ENCODE data around the gene TPD52L2.
"Not testable (repeated sequence)": the region's sequence is repeated elsewhere in the genome, so short reads cannot be mapped to it uniquely, and the experiment has no call there.

The TPD52L2 gene

GRCh38 chr20:63897978-63898561 lies 33.0 kb downstream of the TPD52L2 start:
- DNase-seq, result no peak

DNA sequence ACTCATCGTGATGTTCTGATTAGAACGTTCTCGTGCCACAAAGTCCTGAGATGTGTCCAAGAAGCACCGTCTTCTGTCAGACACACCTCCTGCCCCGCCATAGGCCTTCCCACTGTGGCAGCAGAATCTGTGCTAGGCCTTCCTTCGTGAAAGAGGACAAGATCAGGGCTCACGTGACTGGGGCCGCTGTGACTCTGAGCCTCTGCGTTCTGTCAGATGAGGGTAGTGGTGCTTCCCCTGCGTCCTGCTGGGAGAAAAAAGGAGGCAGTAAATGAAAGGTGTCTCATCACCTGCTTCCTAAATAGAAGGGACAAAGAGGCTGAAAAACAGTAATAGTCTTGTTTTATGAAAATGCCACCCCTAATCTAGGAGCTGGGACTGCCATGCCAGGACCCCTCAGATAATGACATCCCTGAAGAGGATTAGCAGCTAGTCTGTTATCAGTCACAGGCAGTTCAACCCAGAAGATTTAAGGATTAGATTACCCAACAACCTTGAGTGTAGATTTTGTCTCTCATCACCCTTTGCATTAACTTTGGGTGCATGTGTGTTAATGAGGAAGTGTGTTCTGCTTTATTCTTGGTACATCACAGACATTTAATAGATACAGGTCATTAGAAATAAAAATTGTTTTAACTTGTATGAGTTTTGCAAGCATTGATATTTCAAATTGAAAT lies 34.0 kb downstream of the TPD52L2 start:
- no peak for DNase-seq

- DNase-seq, result no peak
Observed at GRCh38 chr20:63900413-63900812, 35.3 kb downstream of the TPD52L2 start.

DNA sequence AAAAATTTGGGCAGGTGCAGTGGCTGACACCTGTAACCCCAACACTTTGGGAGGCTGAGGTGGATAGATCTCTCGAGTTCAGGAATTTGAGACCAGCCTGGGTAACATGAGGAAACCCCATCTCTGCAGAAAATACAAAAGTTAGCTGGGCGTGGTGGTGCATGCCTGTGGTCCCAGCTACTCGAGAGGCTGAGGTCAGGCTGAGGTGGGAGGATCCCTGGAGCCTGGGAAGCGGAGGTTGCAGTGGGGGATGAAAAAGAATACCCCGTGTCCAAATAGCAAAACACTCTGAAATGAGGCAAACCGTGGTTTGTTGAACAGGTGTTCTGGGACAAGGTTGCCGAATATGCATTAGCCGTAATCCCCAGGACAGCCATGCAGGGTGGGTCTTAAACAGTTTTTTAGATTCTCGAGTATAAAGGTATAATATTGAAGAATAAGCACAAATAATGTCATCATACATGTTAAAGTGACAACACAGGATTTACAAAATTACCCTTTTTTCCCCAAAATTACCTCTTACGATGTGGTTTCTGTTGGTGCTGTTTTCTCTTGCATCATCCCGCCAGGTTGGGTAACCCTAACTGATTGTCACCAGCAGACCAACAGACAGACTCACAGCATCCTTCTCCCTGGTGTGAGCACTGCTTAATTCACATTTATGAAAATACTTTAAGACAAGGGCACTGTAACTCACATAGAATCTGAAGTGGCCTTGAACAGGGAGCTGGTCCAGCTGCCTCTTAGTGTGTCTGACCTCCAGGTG lies 38.9 kb downstream of the TPD52L2 start:
- no peak for DNase-seq

GRCh38 chr20:63908008-63908682 lies 43.1 kb downstream of the TPD52L2 start:
- DNase-seq, result no peak

DNA sequence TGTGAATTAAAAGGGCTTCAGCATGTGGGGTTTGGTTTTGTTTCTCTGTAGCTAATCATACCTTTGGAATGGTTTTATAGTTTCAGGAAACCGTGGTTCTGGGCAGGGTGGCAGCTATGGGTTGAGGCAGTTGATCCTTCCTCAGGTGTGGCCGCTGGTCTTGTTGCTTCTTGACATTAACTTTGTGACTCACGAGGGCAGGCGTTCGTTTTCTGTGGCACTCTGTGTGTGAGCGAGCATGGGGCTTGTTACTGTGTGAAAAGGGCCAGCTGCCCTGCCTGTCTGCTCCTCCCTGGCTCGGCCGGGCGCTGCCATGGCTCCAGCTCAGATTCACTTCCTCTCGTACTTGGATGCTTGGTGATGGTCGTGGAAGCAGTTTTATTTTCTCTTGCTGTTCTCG lies 46.1 kb downstream of the TPD52L2 start:
- DNase-seq, result no peak

DNA sequence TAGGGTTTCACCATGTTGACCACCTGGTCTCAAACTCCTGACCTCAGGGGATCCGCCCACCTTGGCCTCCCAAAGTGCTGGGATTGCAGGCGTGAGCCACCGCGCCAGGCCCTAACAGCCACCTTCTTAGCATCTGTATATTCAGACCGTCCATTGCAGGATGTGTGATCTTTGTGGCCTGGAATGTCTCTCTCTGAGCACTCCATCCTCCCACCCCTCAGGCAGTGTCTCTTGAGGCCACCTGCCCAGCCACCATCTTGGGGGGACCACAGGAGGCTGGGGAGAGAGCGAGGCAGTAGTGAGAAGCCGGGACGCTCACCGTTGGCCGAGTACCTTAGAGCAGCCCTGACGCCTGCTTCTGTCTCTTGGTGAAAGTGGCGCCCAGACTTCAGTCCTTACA lies 48.7 kb downstream of the TPD52L2 start:
- no peak for DNase-seq

DNA sequence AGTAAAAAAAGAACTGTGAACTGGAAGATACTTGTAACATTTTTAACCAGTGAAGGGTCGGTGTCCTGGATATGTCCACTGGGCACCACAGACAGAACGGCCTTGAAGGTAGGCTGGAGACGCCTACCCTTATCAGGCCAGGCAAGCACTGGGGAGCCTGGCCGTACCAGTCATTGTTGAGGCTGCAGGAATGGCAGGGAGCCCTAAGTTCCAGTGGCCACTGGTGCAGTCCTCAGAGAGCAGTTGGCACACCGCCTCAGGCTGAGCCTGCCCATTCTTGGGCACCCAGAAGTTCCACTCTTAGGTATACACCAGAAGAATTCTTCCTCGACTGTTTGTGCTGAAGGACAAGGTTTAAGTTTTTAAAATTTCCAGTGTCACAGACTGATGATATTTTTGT lies 50.4 kb downstream of the TPD52L2 start:
- no peak for DNase-seq

DNA sequence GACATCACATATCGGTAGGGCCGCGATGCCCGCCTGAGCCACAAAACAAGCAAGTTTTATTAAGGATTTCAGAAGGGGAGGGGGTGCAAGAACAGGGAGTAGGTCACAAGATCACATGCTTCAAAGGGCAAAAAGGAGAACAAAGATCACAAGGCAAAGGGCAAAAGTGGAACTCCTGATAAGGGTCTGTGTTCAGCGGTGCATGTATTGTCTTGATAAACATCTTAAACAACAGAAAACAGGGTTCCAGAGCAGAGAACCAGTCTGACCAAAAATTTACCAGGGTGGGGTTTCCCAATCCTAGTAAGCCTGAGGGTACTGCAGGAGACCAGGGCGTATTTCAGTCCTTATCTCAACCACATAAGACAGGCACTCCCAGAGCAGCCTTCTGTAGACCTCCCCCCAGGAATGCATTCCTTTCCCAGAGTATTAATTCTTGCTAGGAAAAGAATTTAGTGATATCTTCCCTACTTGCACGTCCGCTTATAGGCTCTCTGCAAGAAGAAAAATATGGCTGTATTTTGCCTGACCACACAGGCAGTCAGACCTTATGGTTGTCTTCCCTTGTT lies 51.4 kb downstream of the TPD52L2 start:
- DNase-seq, result not testable (repeated sequence)

DNA sequence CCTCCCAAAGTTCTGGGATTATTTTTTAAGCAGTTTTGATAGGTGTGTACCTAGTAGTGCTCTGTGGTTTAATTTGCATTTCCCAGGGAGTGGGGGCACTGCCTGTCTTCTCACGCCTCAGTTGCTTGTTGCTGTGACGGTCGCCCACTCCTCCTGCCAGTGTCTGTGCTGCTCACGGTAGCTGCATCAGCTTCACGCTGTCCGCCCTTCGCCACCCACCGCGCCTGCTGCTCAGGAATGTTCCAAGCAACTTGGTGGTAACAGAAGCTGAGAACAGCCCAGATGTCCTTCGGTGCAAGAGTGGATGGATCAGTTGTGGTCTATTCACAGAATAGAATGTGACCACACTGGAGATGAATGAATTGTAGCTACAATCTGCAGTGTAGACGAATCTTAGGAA lies 52.7 kb downstream of the TPD52L2 start:
- DNase-seq, result no peak

DNA sequence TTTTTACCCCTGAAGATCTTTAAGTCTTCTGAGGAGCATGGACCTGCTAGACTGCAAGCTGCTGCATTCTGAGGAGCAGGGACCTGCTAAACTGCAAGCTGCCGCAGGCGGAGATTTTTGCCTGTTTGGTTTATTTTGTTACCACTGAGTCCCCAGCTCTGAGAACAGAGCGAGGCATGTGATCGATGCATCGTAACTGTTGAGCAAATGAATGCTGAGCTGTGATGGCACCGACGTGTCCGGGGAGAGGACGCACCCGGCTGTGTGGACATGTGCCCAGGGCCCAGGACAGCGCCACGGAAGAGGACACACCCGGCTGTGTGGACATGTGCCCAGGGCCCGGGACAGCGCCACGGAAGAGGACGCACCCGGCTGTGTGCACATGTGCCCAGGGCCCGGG lies 54.1 kb downstream of the TPD52L2 start:
- DNase-seq, result no peak

- DNase-seq, result no peak
Observed at GRCh38 chr20:63920226-63920625, 55.2 kb downstream of the TPD52L2 start.

- DNase-seq, result no peak
Observed at GRCh38 chr20:63923651-63924050, 58.6 kb downstream of the TPD52L2 start.

- DNase-seq, result no peak
Observed at GRCh38 chr20:63924241-63924640, 59.2 kb downstream of the TPD52L2 start.

DNA sequence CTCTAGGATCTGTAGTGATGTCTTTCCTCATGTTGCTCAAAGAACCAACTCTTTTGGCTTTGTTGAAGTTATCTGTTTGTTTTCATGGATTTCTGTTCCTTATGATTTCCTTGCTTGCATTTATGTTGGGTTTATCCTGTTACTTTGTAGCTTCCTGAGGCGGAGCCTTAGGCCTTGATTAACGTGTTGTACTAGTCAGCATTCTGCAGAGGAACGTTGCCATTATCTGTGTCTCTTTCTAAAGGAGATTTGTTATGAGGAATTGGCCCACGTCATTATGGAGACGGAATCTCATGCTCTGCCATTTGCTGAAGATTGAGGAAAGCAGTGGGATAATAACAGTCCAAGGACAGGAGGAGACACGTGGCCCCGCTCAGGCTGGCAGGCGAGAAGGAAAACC lies 61.2 kb downstream of the TPD52L2 start:
- no peak for DNase-seq

DNA sequence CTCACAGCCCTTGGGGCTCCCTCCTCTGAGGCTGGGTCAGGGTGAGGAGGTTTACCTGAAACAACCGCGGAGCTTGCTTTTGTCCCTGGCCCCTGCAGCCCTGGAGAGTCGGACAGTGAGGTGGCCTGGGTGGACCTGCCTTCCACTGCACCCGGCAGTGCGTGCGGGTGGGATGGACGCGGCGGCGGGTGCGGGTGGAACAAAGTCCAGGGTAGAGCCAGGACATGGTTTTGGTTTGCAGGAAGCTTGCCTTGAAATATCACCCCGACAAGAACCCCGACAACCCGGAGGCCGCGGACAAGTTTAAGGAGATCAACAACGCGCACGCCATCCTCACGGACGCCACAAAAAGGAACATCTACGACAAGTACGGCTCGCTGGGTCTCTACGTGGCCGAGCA lies 64.0 kb downstream of the TPD52L2 start:
- DNase-seq, result no peak

- not testable (repeated sequence) for DNase-seq
Observed at GRCh38 chr20:63929473-63929883, 64.4 kb downstream of the TPD52L2 start.

DNA sequence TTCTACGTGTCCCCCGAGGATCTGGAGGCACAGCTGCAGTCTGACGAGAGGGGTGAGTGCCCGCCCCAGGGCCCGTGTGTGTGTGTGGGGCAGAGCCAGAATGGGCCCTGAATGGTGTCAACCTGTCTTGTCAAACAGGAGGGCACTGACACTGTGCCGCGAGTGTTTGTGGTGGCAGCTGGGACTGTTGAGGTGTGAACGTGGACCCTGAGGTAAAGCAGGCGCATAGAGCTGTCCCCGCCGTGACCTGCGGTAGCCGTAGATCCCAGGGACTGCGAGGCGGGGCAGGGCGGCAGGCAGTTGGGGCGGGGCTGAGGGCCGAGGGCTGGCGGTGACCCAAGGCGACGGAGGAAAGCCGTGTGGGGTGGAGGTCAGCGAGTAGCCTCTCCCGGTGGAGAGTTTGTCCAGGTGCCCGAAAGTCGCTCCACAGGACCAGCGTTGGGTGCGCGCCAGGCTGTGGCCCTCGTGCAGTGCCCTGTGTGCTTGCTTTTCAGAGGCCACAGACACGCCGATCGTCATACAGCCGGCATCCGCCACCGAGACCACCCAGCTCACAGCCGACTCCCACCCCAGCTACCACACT lies 66.0 kb downstream of the TPD52L2 start:
- no peak for DNase-seq

DNA sequence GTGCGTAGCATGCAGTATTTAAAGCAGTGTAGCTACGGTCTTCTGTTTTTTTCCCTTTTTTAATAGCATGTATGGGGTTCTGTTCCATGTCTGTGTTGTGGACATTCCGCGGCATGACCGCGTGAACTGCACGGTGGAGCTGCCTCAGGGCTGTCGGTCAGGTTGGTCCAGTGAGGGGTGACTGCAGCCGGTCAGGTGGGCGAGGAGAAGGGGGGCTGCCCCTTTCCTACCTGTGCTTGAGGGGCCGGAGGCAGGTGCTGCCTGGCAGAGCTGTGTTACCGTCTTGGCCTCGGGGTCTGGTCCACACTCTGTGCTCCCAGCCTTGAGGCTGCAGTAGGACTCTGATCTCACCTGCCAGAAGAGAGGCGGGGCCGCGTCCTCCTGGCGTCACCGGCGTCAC lies 66.7 kb downstream of the TPD52L2 start:
- DNase-seq, result no peak

DNA sequence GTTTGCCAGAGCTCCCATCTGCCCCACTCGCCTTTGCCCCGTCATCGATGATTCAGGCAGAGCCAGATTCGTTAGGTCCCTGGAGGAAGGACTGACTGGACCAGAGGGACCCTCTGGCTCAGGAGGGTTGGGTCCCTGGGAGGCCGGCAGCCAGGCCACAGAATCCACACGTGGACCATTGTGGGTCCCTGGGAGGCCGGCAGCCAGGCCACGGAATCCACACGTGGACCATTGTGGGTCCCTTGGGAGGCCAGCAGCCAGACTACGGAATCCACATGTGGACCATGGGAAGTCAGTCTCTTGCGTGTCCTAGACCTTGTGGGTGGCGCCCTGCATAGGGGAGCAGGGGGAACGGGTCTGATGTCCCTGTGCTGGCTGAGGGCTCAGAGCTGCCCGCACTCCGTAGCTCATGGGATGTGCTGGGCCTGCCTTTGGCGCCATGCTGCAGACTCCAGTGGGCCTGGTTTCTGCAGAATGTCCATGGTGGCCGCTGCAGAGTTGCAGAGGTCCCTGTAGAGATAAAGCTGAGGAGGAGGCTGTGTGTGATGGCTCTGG lies 67.6 kb downstream of the TPD52L2 start:
- DNase-seq, result no peak

DNA sequence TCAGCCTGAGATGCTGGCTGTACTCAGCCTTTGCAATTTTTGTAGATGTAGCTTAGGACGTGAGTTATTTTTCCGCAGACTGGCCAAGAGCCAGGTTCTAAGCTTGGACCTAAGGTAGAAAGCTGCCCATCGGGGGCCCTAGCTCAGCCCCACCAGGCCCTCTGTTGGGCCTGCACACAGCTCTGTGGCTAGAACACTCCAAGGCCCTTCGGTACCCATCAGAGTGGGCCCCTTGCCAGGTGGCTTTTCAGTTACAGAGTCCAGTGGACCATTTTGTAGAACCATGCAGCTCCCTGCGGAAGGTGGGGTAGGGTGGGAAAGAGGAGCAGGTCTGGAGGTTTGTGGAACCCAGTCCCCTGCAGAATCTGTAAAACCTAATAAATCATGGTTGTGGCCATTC lies 68.6 kb downstream of the TPD52L2 start:
- no peak for DNase-seq

DNA sequence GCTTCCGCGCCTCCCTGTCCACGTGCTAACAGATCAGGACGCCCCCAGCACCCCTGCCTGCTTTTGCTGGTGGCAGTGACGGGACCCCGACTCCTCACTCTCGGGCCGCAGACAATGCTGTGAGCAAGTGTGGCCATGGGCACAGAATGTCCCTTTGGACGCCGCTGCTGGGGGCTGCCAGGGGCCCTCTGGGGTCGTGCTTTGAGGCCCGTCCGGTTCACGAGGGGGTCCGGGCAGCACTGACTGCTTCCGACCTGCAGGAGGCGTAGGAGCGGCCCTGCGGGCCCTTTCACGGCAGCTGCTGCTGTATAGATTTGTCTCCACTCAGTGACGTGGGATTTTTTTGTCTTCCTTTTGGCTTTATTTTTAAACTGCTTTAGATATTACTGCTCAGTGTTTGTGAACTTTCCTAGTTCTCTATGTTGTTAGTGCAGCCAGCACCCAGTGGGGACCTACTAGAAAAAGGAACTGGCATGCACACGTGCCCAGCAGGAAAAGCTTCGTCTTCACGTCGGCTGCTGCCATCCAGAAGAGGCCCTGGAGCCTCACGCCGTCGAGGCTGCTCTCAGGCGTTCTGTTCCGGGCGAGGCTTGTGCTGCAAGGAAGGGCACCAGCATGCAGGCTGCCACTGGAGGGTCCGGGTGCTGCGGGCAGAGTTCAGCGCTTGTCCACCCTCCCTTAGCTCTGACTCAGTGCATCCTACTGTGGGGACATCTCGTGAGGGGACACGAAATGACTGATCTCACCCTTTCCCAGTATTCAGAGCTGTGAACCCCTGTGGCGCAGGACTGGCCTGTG lies 69.4 kb downstream of the TPD52L2 start:
- no peak for DNase-seq

All from cerebellar nuclear complex (tissue), 1 donor.